ENCODE measurements around the gene PAK6.

Gene PAK6

GRCh38 chr15:40245666-40246450, 7.0 kb downstream of the PAK6 start:
- TF ChIP-seq POLR2A (IDR thresholded peaks at IDR 0.05; ENCODE audit: low read depth, low read length) = no peak
- DNase-seq (ENCODE audit: insufficient read length, low spot score) (no peak), FAIRE-seq (no peak)

GRCh38 chr15:40246496-40247280, 7.8 kb downstream of the PAK6 start:
- FAIRE-seq = no peak
- no peak for TF ChIP-seq POLR2A (IDR thresholded peaks at IDR 0.05; ENCODE audit: low read depth, low read length)
- no peak for DNase-seq (ENCODE audit: insufficient read length, low spot score)

- no peak for TF ChIP-seq POLR2A (IDR thresholded peaks at IDR 0.05; ENCODE audit: low read depth, low read length)
- FAIRE-seq = no peak
- DNase-seq (ENCODE audit: insufficient read length, low spot score) = no peak
Measured at GRCh38 chr15:40247406-40247971, 8.6 kb downstream of the PAK6 start.

- TF ChIP-seq POLR2A (IDR thresholded peaks at IDR 0.05; ENCODE audit: low read depth, low read length) = no peak
- no peak for DNase-seq (ENCODE audit: insufficient read length, low spot score)
- no peak for FAIRE-seq
Measured at GRCh38 chr15:40248006-40248783, 9.3 kb downstream of the PAK6 start.

- 0 out of 2 replicates have a peak, but pooled peaks have one; percentile 8 for TF ChIP-seq POLR2A (IDR thresholded peaks at IDR 0.05; ENCODE audit: low read depth, low read length)
- peak; percentile 72 for DNase-seq (ENCODE audit: insufficient read length, low spot score)
- no peak for FAIRE-seq
Measured at GRCh38 chr15:40249477-40250303, 10.8 kb downstream of the PAK6 start.

GRCh38 chr15:40250304-40250656, 11.4 kb downstream of the PAK6 start:
- DNase-seq (ENCODE audit: insufficient read length, low spot score) (no peak), FAIRE-seq (no peak)
- no peak for TF ChIP-seq POLR2A (IDR thresholded peaks at IDR 0.05; ENCODE audit: low read depth, low read length)

GRCh38 chr15:40250771-40251483, 12.1 kb downstream of the PAK6 start:
- no peak for TF ChIP-seq POLR2A (IDR thresholded peaks at IDR 0.05; ENCODE audit: low read depth, low read length)
- FAIRE-seq (no peak), DNase-seq (ENCODE audit: insufficient read length, low spot score) (no peak)

- no peak for FAIRE-seq
- no peak for DNase-seq (ENCODE audit: insufficient read length, low spot score)
- TF ChIP-seq POLR2A (IDR thresholded peaks at IDR 0.05; ENCODE audit: low read depth, low read length) = no peak
Measured at GRCh38 chr15:40251486-40252140, 12.8 kb downstream of the PAK6 start.

- FAIRE-seq = no peak
- DNase-seq (ENCODE audit: insufficient read length, low spot score) = no peak
Measured at GRCh38 chr15:40252141-40252437, 13.2 kb downstream of the PAK6 start.

GRCh38 chr15:40252438-40253166, 13.7 kb downstream of the PAK6 start:
- DNase-seq (ENCODE audit: insufficient read length, low spot score) (no peak), FAIRE-seq (no peak)
- TF ChIP-seq POLR2A (IDR thresholded peaks at IDR 0.05; ENCODE audit: low read depth, low read length) = no peak

More at GRCh38 chr15:40252141-40252437, 13.2 kb downstream of the PAK6 start:
- no peak for TF ChIP-seq POLR2A (IDR thresholded peaks at IDR 0.05; ENCODE audit: low read depth, low read length)

GRCh38 chr15:40253167-40253790, 14.4 kb downstream of the PAK6 start:
- TF ChIP-seq POLR2A (IDR thresholded peaks at IDR 0.05; ENCODE audit: low read depth, low read length) = no peak
- FAIRE-seq (no peak), DNase-seq (ENCODE audit: insufficient read length, low spot score) (no peak)
